GM23338 (cell line): ENCODE data around the gene CCDC97. TPM values are rescaled to one million over a fixed set of nuclear protein-coding genes. Genes with fewer than 3 reads are reported as not detected.

Experiments used
- ATAC-seq: fragments of 200-7000 bp; cut with Tn5 transposase; 3 replicates; pipeline ENCODE4 v1.9.1; 2020
- DNase-seq: peaks from one replicate; pipeline ENCODE4 v3.0.0-alpha.2; 2015; ENCODE audit warnings: low spot score
- H2AFZ ChIP-seq: fragments of 200-600 bp; sonication (generic); 2 replicates; pipeline ENCODE4 v1.8.0; 2016; ENCODE audit warnings: antibody characterized with exemption, mild to moderate bottlenecking, moderate library complexity
- H3F3A ChIP-seq: fragments of 200-600 bp; sonication (generic); replicated peaks from 2 replicates; pipeline ENCODE4 v1.8.0; 2017; ENCODE audit warnings: antibody characterized with exemption, mixed run types, low read depth
- H3K27ac ChIP-seq: fragments of 200-600 bp; sonication (generic); 2 replicates; pipeline ENCODE4 v1.6.1; 2016; ENCODE audit warnings: low read depth
- H3K27me3 ChIP-seq: fragments of 200-600 bp; sonication (generic); 2 replicates; pipeline ENCODE4 v1.8.0; 2016; ENCODE audit warnings: mild to moderate bottlenecking, mixed run types, moderate library complexity; ENCODE audit not compliant: insufficient read depth
- H3K36me3 ChIP-seq: fragments of 200-600 bp; sonication (generic); 2 replicates; pipeline ENCODE4 v1.8.0; 2016; ENCODE audit warnings: mild to moderate bottlenecking; ENCODE audit not compliant: insufficient read depth
- H3K4me1 ChIP-seq: fragments of 200-600 bp; sonication (generic); 2 replicates; pipeline ENCODE4 v1.8.0; 2016; ENCODE audit warnings: mild to moderate bottlenecking, moderate library complexity; ENCODE audit not compliant: insufficient read depth
- H3K4me2 ChIP-seq: fragments of 200-600 bp; sonication (generic); 2 replicates; pipeline ENCODE4 v1.7.1; 2017; ENCODE audit warnings: mixed run types
- H3K4me3 ChIP-seq: fragments of 200-600 bp; sonication (generic); 2 replicates; pipeline ENCODE4 v1.6.1; 2016; ENCODE audit warnings: mixed run types
- H3K79me2 ChIP-seq: fragments of 200-600 bp; sonication (generic); replicated peaks from 2 replicates; pipeline ENCODE4 v1.8.0; 2017; ENCODE audit warnings: mild to moderate bottlenecking; ENCODE audit not compliant: insufficient read depth
- H3K9me2 ChIP-seq: fragments of 200-600 bp; sonication (generic); 2 replicates; pipeline ENCODE4 v1.8.0; 2017; ENCODE audit not compliant: insufficient read depth
- H4K20me1 ChIP-seq: fragments of 200-600 bp; sonication (generic); replicated peaks from 2 replicates; pipeline ENCODE4 v1.8.0; 2017; ENCODE audit warnings: mild to moderate bottlenecking; ENCODE audit not compliant: insufficient read depth
- H3K27ac Mint-ChIP-seq: 2 replicates; pipeline ENCODE4 v1.8.0; 2020; ENCODE audit warnings: inconsistent platforms, mild to moderate bottlenecking, moderate library complexity, mixed read lengths
- H3K27me3 Mint-ChIP-seq: 3 replicates; pipeline ENCODE4 v1.8.0; 2022; ENCODE audit warnings: low read depth, mild to moderate bottlenecking, moderate library complexity, mixed read lengths, inconsistent platforms; ENCODE audit not compliant: insufficient read depth, poor library complexity
- H3K36me3 Mint-ChIP-seq: 3 replicates; pipeline ENCODE4 v1.8.0; 2021; ENCODE audit warnings: low read depth, mild to moderate bottlenecking, inconsistent platforms, moderate library complexity, mixed read lengths
- H3K4me1 Mint-ChIP-seq: 3 replicates; pipeline ENCODE4 v1.8.0; 2020; ENCODE audit warnings: mild to moderate bottlenecking, inconsistent platforms, mixed read lengths
- H3K4me3 Mint-ChIP-seq: 3 replicates; pipeline ENCODE4 v1.8.0; 2021; ENCODE audit warnings: moderate library complexity, mild to moderate bottlenecking, inconsistent platforms, mixed read lengths
- H3K9me3 Mint-ChIP-seq: 3 replicates; pipeline ENCODE4 v1.8.0; 2020; ENCODE audit warnings: moderate library complexity, mild to moderate bottlenecking, inconsistent platforms, mixed read lengths
- CREB1 ChIP-seq: fragments of 250-450 bp; sonication (Bioruptor Pico); IDR thresholded peaks from 2 replicates; pipeline ENCODE4 v1.5.0; 2020; ENCODE audit warnings: low read depth, mild to moderate bottlenecking, moderate library complexity
- EZH2 ChIP-seq: fragments of 200-600 bp; sonication (generic); IDR thresholded peaks from one replicate; pipeline ENCODE4 v1.8.0; 2017; ENCODE audit warnings: antibody characterized with exemption, mild to moderate bottlenecking, low read depth; ENCODE audit not compliant: unreplicated experiment
- EZH2phosphoT487 ChIP-seq: fragments of 200-600 bp; sonication (generic); IDR thresholded peaks from one replicate; pipeline ENCODE4 v1.8.1; 2018; ENCODE audit warnings: antibody characterized with exemption; ENCODE audit not compliant: unreplicated experiment
- JUNB ChIP-seq: IDR thresholded peaks from one replicate; pipeline ENCODE4 v1.6.1; 2016; ENCODE audit warnings: antibody characterized with exemption; ENCODE audit not compliant: unreplicated experiment
- NANOG ChIP-seq: IDR thresholded peaks from 2 replicates; pipeline ENCODE4 v1.6.1; 2016; ENCODE audit warnings: antibody characterized with exemption, borderline replicate concordance
- POLR2AphosphoS5 ChIP-seq: IDR thresholded peaks from 2 replicates; pipeline ENCODE4 v1.6.1; 2016; ENCODE audit warnings: antibody characterized with exemption, low read depth
- STAT1 ChIP-seq: IDR thresholded peaks from one replicate; pipeline ENCODE4 v1.6.1; 2016; ENCODE audit warnings: antibody characterized with exemption; ENCODE audit not compliant: unreplicated experiment
- ZNF114 ChIP-seq: fragments of 250-450 bp; sonication (Bioruptor Pico); IDR thresholded peaks from 2 replicates; pipeline ENCODE4 v1.5.0; 2020; ENCODE audit warnings: mild to moderate bottlenecking, moderate library complexity
- ZNF331 ChIP-seq: fragments of 250-450 bp; sonication (Bioruptor Pico); IDR thresholded peaks from 2 replicates; pipeline ENCODE4 v1.5.0; 2020; ENCODE audit warnings: low read depth, mild to moderate bottlenecking, moderate library complexity
- ZNF462 ChIP-seq: fragments of 250-450 bp; sonication (Bioruptor Pico); IDR thresholded peaks from 2 replicates; pipeline ENCODE4 v1.5.0; 2020; ENCODE audit warnings: mild to moderate bottlenecking, moderate library complexity
- polyA plus RNA-seq: library from polyadenylated mRNA; unstranded; fragments of >200 nt; fragmentation: Nextera tagmentation; extraction: Ambion mirVana; gene quantifications from 2 replicates; pipeline ENCODE4 v1.2.1, GENCODE V29; 2016
- total RNA-seq: library from RNA; depleted of rRNA; stranded (reverse); fragments of >200 nt; shearing (Covaris generic); gene quantifications from 2 replicates; pipeline ENCODE4 v1.2.3, GENCODE V29; 2014
- TF ChIP-seq, protein P1 (sequence below), 2 experiments: fragments of 200-600 bp in 1 of 2; sonication (generic) in 1 of 2; conservative IDR thresholded peaks; 2 replicates each; pipeline versions ENCODE4 v1.5.1 to v1.6.1; 2016 to 2017; ENCODE audit warnings: antibody characterized with exemption in 2 of 2, low read depth in 2 of 2, mild to moderate bottlenecking in 2 of 2, moderate library complexity in 1 of 2

Gene CCDC97
- total and polyA plus RNA-seq, 2 experiments from 2014 or later: 8.0 to 11.0 TPM

- Histone ChIP-seq H3K27ac (no peak overlapping the region), H3K36me3 (no peaks in the 10 kb centered on the region), H3F3A (peaks cover 2% of the 10 kb centered on the region; the same call in 1 of the 2 replicates), H3K4me2 (no peak overlapping the region), H3K4me1 (peaks cover 7% of the 10 kb centered on the region; the same call in 1 of the 2 replicates), H4K20me1 (0 out of 2 replicates have a peak, but pooled peaks cover 2% of the 10 kb centered on the region), H3K27me3 (peaks cover 28% of the 10 kb centered on the region), H3K79me2 (no peaks in the 10 kb centered on the region), H2AFZ (no peak overlapping the region), H3K4me3 (no peak overlapping the region), H3K9me2 (no peaks in the 10 kb centered on the region)
- Mint-ChIP-seq H3K4me3 (no peak overlapping the region), H3K27ac (no peak overlapping the region), H3K9me3 (no peaks in the 10 kb centered on the region; the same call in 2 of the 3 replicates), H3K4me1 (peaks cover 17% of the 10 kb centered on the region), H3K36me3 (no peaks in the 10 kb centered on the region; the same call in 2 of the 3 replicates), H3K27me3 (peaks cover 53% of the 10 kb centered on the region)
- ATAC-seq (no peak), DNase-seq (no peak)
- no peak for TF ChIP-seq ZNF114 (CRISPR knock-in tag)
- TF ChIP-seq POLR2AphosphoS5: no peak
Measured at GRCh38 chr19:41355802-41356201, 45.8 kb downstream of the CCDC97 start.

- ATAC-seq (no peak), DNase-seq (no peak)
- no peaks in the 10 kb centered on the region for H3F3A ChIP-seq
- peaks cover 1% of the 10 kb centered on the region; the same call in 1 of the 2 replicates for H3K4me1 ChIP-seq
- H4K20me1 ChIP-seq: no peaks in the 10 kb centered on the region
- H3K27ac ChIP-seq: no peak overlapping the region
- Mint-ChIP-seq H3K4me3 (no peak overlapping the region), H3K9me3 (no peaks in the 10 kb centered on the region; the same call in 2 of the 3 replicates), H3K36me3 (no peaks in the 10 kb centered on the region; the same call in 2 of the 3 replicates), H3K4me1 (peaks cover 9% of the 10 kb centered on the region), H3K27ac (no peak overlapping the region), H3K27me3 (peaks cover 40% of the 10 kb centered on the region)
- no peaks in the 10 kb centered on the region for H3K36me3 ChIP-seq
- no peaks in the 10 kb centered on the region for H3K79me2 ChIP-seq
- H3K27me3 ChIP-seq: peaks cover 14% of the 10 kb centered on the region
- no peaks in the 10 kb centered on the region for H3K9me2 ChIP-seq
- no peak overlapping the region for H2AFZ ChIP-seq
- H3K4me3 ChIP-seq: no peak overlapping the region
- no peak overlapping the region for H3K4me2 ChIP-seq
- TF ChIP-seq EZH2phosphoT487: no peak
- no peak for TF ChIP-seq JUNB
- TF ChIP-seq ZNF331: no peak
- TF ChIP-seq NANOG: no peak
- no peak for TF ChIP-seq ZNF462
- TF ChIP-seq EZH2: no peak
- TF ChIP-seq ZNF114 (CRISPR knock-in tag): no peak
- no peak for TF ChIP-seq CREB1 (CRISPR knock-in tag)
- TF ChIP-seq, protein P1, sequence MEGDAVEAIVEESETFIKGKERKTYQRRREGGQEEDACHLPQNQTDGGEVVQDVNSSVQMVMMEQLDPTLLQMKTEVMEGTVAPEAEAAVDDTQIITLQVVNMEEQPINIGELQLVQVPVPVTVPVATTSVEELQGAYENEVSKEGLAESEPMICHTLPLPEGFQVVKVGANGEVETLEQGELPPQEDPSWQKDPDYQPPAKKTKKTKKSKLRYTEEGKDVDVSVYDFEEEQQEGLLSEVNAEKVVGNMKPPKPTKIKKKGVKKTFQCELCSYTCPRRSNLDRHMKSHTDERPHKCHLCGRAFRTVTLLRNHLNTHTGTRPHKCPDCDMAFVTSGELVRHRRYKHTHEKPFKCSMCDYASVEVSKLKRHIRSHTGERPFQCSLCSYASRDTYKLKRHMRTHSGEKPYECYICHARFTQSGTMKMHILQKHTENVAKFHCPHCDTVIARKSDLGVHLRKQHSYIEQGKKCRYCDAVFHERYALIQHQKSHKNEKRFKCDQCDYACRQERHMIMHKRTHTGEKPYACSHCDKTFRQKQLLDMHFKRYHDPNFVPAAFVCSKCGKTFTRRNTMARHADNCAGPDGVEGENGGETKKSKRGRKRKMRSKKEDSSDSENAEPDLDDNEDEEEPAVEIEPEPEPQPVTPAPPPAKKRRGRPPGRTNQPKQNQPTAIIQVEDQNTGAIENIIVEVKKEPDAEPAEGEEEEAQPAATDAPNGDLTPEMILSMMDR (conservative IDR thresholded peaks at IDR 0.05; ENCODE audit: low read depth in 2 of 2): no peak
- TF ChIP-seq STAT1: no peak
Measured at GRCh38 chr19:41356984-41357739, 47.2 kb downstream of the CCDC97 start.
